PC-9 (cell line): ENCODE data around the gene MBD2. TPM values are rescaled to one million over a fixed set of nuclear protein-coding genes. Genes with fewer than 3 reads are reported as not detected.

ENCODE experiments used
- BruUV-seq: library from RNA; stranded (reverse); fragments of 400-500 nt; replicated peaks from 2 replicates; lab custom pipeline; 2021; lab: Mats Ljungman, UMichigan
- CTCF ChIA-PET: fragments of 300-600 bp; sonication (Branson Sonifier 250); formaldehyde crosslinking; loops from one replicate; lab custom pipeline; 2022; ENCODE audit warnings: antibody characterized with exemption; lab: Charles Lee
- POLR2A ChIA-PET: fragments of 300-600 bp; sonication (Branson Sonifier 250); formaldehyde crosslinking; loops from one replicate; lab custom pipeline; 2022; ENCODE audit warnings: antibody characterized with exemption; ENCODE audit not compliant: unreplicated experiment; lab: Charles Lee
- DNase-seq, 2 experiments: peaks; one replicate each; pipeline versions ENCODE4 v3.0.0 to v3.0.0-alpha.2; 2015 to 2022; ENCODE audit warnings: mixed read lengths in 1 of 2
- H2AFZ ChIP-seq: fragments of 200-600 bp; sonication (generic); 2 replicates; pipeline ENCODE4 v1.8.1; 2017; ENCODE audit warnings: antibody characterized with exemption
- H3F3A ChIP-seq: fragments of 200-600 bp; sonication (generic); 2 replicates; pipeline ENCODE4 v1.8.1; 2017; ENCODE audit warnings: antibody characterized with exemption, mild to moderate bottlenecking, low read depth; ENCODE audit not compliant: insufficient read depth
- H3K27ac ChIP-seq: fragments of 200-600 bp; sonication (generic); 2 replicates; pipeline ENCODE4 v1.6.1; 2016; ENCODE audit warnings: mixed run types
- H3K27me3 ChIP-seq: fragments of 200-600 bp; sonication (generic); 2 replicates; pipeline ENCODE4 v1.6.1; 2016; ENCODE audit warnings: low read depth, mixed run types; ENCODE audit not compliant: insufficient read depth
- H3K36me3 ChIP-seq: fragments of 200-600 bp; sonication (generic); 2 replicates; pipeline ENCODE4 v1.6.1; 2016; ENCODE audit warnings: low read depth, mixed run types
- H3K4me1 ChIP-seq: fragments of 200-600 bp; sonication (generic); replicated peaks from 2 replicates; pipeline ENCODE4 v1.6.1; 2016; ENCODE audit warnings: mixed run types; ENCODE audit not compliant: insufficient read depth
- H3K4me2 ChIP-seq: fragments of 200-600 bp; sonication (generic); 2 replicates; pipeline ENCODE4 v1.6.1; 2017; ENCODE audit warnings: mixed run types
- H3K4me3 ChIP-seq: fragments of 200-600 bp; sonication (generic); 2 replicates; pipeline ENCODE4 v1.6.1; 2016; ENCODE audit warnings: mixed run types
- H3K79me2 ChIP-seq: fragments of 200-600 bp; sonication (generic); 2 replicates; pipeline ENCODE4 v1.6.1; 2017; ENCODE audit warnings: low read depth, mixed run types
- H3K9me2 ChIP-seq: fragments of 200-600 bp; sonication (generic); 2 replicates; pipeline ENCODE4 v1.8.1; 2017; ENCODE audit warnings: mild to moderate bottlenecking; ENCODE audit not compliant: insufficient read depth
- H3K9me3 ChIP-seq: fragments of 200-600 bp; sonication (generic); 2 replicates; pipeline ENCODE4 v1.8.1; 2016; ENCODE audit warnings: low read depth; ENCODE audit not compliant: insufficient read depth
- H4K20me1 ChIP-seq: fragments of 200-600 bp; sonication (generic); 2 replicates; pipeline ENCODE4 v1.8.1; 2017; ENCODE audit not compliant: insufficient read depth
- CTCF ChIP-seq: fragments of 200-600 bp; sonication (generic); conservative IDR thresholded peaks from 2 replicates; pipeline ENCODE4 v1.6.1; 2017; ENCODE audit warnings: mixed run types, antibody characterized with exemption, mild to moderate bottlenecking, moderate library complexity
- EZH2 ChIP-seq: fragments of 200-600 bp; sonication (generic); IDR thresholded peaks from 2 replicates; pipeline ENCODE4 v1.8.0; 2017; ENCODE audit warnings: antibody characterized with exemption, low read depth
- intact Hi-C: fragments of 100-400 bp; cut with micrococcal nuclease; formaldehyde crosslinking; loops from one replicate; pipeline ENCODE4 v1.10.0; 2022; ENCODE audit not compliant: unreplicated experiment
- total RNA-seq: library from RNA; stranded (reverse); gene quantifications from 2 replicates; pipeline ENCODE4 v1.2.3, GENCODE V29; 2021

Gene MBD2
- total RNA-seq, 1 experiment from 2014 or later, result 72.0 TPM

GRCh38 chr18:54191352-54191751, 33.1 kb downstream of the MBD2 start:
- TF ChIP-seq EZH2 (no peak), CTCF (no peak)
- DNase-seq, result peak; percentile 27 to 84
- Histone ChIP-seq H2AFZ (no peak overlapping the region), H3K27ac (peak overlapping the region; percentile 15; the same call in 1 of the 2 replicates), H3F3A (peaks cover 18% of the 10 kb centered on the region; the same call in 1 of the 2 replicates), H3K4me3 (no peak overlapping the region), H4K20me1 (peaks cover 13% of the 10 kb centered on the region), H3K9me2 (no peaks in the 10 kb centered on the region), H3K79me2 (peaks cover 50% of the 10 kb centered on the region), H3K4me2 (peak overlapping the region; percentile 53), H3K27me3 (no peaks in the 10 kb centered on the region), H3K9me3 (no peaks in the 10 kb centered on the region), H3K4me1 (peaks cover 36% of the 10 kb centered on the region), H3K36me3 (peaks cover 26% of the 10 kb centered on the region)
- ChIA-PET POLR2A (no interaction called here), CTCF (no interaction called here)
- no TSS peak for BruUV-seq
- intact Hi-C loops, result no loop called here

- ChIA-PET POLR2A (no interaction called here), CTCF (no interaction called here)
- H4K20me1 ChIP-seq, result peaks cover 10% of the 10 kb centered on the region
- no peak overlapping the region for H3K27ac ChIP-seq
- BruUV-seq, result no TSS peak
- H3K9me2 ChIP-seq, result no peaks in the 10 kb centered on the region
- peaks cover 30% of the 10 kb centered on the region for H3K79me2 ChIP-seq
- intact Hi-C loops, result no loop called here
- peaks cover 24% of the 10 kb centered on the region for H3K36me3 ChIP-seq
- no peak for DNase-seq
- no peak overlapping the region for H3K4me2 ChIP-seq
- no peak overlapping the region for H2AFZ ChIP-seq
- TF ChIP-seq EZH2 (no peak), CTCF (no peak)
- no peaks in the 10 kb centered on the region for H3K27me3 ChIP-seq
- H3K4me3 ChIP-seq, result no peak overlapping the region
- H3K4me1 ChIP-seq, result peaks cover 18% of the 10 kb centered on the region
- H3K9me3 ChIP-seq, result no peaks in the 10 kb centered on the region
- peaks cover 8% of the 10 kb centered on the region; the same call in 1 of the 2 replicates for H3F3A ChIP-seq
These were observed 37.1 kb downstream of the MBD2 start for GRCh38 chr18:54187372-54187771.

GRCh38 chr18:54184836-54185235, 39.6 kb downstream of the MBD2 start:
- BruUV-seq, result no TSS peak
- Histone ChIP-seq H3K4me2 (no peak overlapping the region), H3K27me3 (no peaks in the 10 kb centered on the region), H2AFZ (no peak overlapping the region), H3K4me3 (no peak overlapping the region), H4K20me1 (peaks cover 6% of the 10 kb centered on the region), H3K9me3 (no peaks in the 10 kb centered on the region), H3F3A (no peaks in the 10 kb centered on the region; the same call in none of the 2 replicates), H3K27ac (no peak overlapping the region), H3K4me1 (no peaks in the 10 kb centered on the region), H3K36me3 (peaks cover 24% of the 10 kb centered on the region), H3K79me2 (peaks cover 6% of the 10 kb centered on the region), H3K9me2 (no peaks in the 10 kb centered on the region)
- DNase-seq, result no peak
- POLR2A ChIA-PET, result no interaction called here
- TF ChIP-seq EZH2 (no peak), CTCF (no peak)
- intact Hi-C loops, result no loop called here
- CTCF ChIA-PET, result no interaction called here
